Measurements from ENCODE around the gene ZNF716.
A peak's percentile ranks its signal among the peaks of the same experiment; 100 is the strongest.
"Not testable (repeated sequence)": the region's sequence is repeated elsewhere in the genome, so short reads cannot be mapped to it uniquely, and the experiment has no call there.

Gene ZNF716

DNA sequence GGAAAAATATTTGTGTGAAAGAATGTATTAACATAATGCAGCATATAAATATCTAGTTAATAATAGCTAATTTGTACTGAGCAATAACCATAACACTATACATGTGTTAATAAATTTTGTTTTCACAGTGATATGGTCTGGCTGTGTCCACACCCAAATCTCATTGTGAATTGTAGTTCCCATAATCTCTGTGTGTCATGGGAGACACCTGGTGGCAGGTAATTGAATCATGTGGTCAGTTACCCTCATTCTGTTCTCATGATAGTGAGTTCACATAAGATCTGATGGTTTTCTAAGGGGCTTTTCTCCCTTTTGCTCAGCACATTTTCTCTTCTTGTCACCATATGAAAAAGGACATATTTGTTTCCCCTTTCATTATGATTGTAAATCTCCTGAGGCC is 30.3 kb downstream of the ZNF716 start:
- DNase-seq (ENCODE audit: insufficient read length, low spot score); FAIRE-seq: not testable (repeated sequence)
- TF ChIP-seq, protein P1, sequence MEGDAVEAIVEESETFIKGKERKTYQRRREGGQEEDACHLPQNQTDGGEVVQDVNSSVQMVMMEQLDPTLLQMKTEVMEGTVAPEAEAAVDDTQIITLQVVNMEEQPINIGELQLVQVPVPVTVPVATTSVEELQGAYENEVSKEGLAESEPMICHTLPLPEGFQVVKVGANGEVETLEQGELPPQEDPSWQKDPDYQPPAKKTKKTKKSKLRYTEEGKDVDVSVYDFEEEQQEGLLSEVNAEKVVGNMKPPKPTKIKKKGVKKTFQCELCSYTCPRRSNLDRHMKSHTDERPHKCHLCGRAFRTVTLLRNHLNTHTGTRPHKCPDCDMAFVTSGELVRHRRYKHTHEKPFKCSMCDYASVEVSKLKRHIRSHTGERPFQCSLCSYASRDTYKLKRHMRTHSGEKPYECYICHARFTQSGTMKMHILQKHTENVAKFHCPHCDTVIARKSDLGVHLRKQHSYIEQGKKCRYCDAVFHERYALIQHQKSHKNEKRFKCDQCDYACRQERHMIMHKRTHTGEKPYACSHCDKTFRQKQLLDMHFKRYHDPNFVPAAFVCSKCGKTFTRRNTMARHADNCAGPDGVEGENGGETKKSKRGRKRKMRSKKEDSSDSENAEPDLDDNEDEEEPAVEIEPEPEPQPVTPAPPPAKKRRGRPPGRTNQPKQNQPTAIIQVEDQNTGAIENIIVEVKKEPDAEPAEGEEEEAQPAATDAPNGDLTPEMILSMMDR (IDR thresholded peaks at IDR 0.05; ENCODE audit: insufficient read depth, missing control alignments), result peak; percentile 13

DNA sequence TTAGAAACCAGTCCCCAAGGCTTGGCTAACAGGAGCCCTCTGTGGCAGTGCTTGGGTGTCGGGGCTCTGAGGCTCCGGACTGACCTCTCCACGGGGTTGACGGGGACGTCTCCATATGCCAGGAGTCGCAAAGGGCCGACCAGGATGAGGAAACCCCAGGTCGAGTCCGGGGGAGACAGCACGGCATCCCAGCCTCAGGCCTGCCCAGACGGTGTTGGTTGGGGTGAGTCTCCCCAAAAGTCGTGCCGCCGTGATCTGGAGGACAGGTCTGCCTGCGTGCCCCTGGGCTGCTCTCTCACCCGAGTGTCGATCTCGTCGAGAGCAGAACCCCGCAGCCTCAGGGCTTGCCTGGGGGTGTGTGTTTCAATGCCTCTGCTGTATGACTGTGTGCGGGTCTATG is 35.0 kb downstream of the ZNF716 start:
- DNase-seq (ENCODE audit: insufficient read length, low spot score); FAIRE-seq: not testable (repeated sequence)

DNA sequence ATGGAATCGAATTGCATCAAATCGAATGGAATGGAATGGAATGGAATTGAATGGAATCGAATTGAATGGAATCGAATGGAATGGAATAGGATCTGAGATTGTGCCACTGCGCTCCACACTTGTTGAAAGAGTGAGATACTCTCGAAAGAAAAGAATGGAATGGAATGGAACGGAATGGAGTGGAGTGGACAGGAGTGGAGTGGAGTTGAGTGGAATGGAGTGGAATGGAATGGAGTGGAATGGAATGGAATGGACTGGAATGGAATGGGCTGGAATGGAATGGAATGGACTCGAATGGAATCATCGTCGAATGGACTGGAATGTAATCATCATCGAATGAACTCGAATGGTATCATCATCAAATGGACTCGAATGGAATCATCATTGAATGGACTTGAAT is 38.0 kb downstream of the ZNF716 start:
- FAIRE-seq (no peak), DNase-seq (ENCODE audit: insufficient read length, low spot score) (no peak)
- TF ChIP-seq, protein P1 (IDR thresholded peaks at IDR 0.05; ENCODE audit: insufficient read depth, missing control alignments), result no peak

- DNase-seq (ENCODE audit: insufficient read length, low spot score); FAIRE-seq: not testable (repeated sequence)
Observed at GRCh38 chr7:57495111-57495510, 45.1 kb downstream of the ZNF716 start.

- DNase-seq (ENCODE audit: insufficient read length, low spot score) (no peak), FAIRE-seq (no peak)
- TF ChIP-seq, protein P1 (IDR thresholded peaks at IDR 0.05; ENCODE audit: insufficient read depth, missing control alignments), result no peak
Observed at GRCh38 chr7:57496395-57496794, 46.4 kb downstream of the ZNF716 start.

DNA sequence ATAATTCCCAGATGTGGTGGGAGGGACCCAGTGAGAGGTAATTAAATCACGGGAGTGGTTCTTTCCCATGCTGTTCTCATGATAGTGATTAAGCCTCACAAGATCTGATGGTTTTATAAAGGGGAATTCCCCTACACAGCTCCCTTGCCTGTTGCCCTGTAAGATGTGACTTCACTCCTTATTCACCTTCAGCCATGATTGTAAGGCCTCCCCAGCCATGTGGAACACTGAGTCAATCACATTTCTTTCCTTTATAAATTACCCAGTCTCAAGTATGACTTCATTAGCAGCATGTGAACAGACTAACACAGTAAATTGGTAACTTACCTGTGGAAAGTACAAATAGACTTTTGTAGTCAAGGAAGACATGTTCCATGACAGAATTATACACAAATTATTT is 55.2 kb downstream of the ZNF716 start:
- DNase-seq (ENCODE audit: insufficient read length, low spot score), result no peak
- FAIRE-seq, result no peak
- TF ChIP-seq, protein P1 (IDR thresholded peaks at IDR 0.05; ENCODE audit: insufficient read depth, missing control alignments), result no peak
